Stimulated activated CD4-positive, alpha-beta T cell treated with anti-CD3 and anti-CD28 coated beads, Interleukin-1b, Interleukin-23, amount 100 ng/mL, for 1 hour (primary cell): ENCODE data around the gene DYRK1A.

Experiments used
- DNase-seq, 2 donors: peaks; one replicate each; pipeline ENCODE4 v3.0.0-alpha.2; 2020; ENCODE audit warnings: low read depth in 2 of 2

The DYRK1A gene

DNA sequence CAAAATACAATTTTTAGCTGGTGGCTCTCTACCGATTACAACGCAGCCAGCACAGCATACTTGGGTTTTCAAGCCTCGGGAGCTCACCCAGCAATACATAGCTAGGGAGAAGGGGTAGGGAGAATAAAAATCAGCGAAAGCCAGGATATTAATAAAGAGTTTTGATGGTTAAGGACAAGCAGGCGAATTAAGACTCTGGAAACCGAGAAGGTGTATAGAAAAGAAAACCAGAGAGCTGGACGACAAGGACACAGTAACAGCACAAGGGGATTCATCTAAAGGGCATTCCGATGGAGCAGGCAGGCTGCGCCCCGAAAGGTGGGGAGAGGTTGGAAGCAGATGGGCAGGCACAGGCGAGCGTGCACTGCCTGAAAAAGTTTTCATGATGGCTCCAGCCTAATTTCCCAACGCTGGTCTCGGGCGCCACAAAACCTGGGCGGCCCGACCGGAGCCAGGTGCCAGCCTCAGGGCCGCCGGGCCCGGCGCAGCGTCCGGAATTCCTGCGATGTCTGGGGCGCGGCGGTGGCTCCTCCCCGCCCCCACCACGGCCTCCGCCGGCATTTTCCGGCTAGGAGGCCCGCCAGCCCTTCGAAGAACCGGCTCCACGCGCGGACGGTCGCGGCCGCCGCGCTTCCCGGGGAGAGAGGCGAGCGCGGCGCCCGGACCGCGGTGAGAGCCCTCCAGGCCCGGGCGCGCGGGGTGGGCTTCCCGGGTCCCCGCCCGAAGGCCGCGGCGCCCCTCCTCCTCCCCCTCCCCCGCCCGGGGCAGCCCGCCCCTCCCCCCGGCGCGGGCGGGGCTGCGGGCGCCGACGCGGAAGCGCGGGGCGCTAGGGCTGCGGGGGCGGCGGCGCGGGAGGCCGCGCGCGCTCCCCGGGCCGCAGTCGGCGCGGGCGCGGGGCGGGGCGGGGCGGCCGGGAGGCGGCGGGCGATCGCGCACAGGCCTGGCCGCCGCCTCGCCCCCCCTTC is 774 bp upstream of the DYRK1A start:
- peak in 1 of 2 donors; percentile 28 for DNase-seq

DNA sequence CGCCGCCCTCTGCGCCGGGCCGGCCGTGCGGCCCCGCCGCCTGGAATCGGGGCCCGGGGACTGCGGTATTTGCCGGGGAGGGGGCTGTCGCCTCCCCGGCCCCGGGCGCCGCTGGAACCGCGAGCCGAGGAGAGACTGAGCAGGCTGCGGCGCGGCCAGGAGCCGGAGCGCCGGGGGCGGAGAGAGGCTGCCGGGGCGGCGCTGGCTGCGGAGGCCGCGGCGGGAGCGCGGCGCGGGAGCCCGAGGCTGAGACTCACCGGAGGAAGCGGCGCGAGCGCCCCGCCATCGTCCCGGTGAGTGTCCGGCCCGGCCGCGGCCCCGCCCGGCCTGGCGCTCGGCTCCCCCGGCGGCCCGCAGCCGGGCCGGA is 746 bp downstream of the DYRK1A start:
- DNase-seq: peak in 1 of 2 donors; percentile 12

DNA sequence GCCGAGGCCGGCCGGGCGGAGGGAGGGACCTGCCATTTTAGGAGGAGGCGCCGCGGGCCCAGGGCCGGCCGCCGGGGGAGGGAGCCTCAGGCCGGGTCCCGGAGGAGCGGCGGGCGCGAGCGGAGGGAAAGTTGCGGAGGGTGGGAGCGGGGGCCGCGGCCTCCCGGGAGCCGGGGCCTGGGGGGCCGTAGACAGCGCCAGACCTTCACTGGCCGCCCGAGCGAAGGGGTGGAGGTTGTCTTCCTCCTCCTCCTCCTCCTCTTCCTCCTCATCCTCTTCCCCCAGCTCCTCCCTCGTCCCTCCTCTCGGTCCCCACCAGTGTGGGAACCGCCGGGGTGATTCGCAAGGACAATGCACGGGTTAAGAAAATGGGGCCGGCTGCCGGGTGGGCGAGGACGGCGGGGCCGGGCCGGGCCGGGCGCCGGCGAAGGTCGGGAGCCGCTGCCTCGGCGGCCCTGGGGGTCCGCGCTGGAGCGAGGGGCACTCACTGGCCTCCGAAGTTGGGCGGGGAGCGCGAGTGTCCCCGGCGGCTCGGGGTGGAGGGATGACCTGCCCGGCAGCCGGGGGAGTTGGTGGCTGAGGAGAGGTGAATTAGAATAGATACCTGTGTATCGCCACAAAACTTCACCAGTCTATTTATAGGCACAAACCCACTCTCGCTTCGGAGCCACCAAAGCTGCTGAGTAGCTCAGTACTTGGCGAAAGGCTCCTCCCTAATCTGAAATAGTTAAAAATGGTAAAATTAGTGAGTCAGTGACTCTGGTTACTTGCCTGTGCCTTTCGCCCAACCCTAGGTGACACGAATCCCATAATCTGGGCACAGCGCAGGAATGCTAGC is 1.3 kb downstream of the DYRK1A start:
- peak in 1 of 2 donors; percentile 9 for DNase-seq

DNA sequence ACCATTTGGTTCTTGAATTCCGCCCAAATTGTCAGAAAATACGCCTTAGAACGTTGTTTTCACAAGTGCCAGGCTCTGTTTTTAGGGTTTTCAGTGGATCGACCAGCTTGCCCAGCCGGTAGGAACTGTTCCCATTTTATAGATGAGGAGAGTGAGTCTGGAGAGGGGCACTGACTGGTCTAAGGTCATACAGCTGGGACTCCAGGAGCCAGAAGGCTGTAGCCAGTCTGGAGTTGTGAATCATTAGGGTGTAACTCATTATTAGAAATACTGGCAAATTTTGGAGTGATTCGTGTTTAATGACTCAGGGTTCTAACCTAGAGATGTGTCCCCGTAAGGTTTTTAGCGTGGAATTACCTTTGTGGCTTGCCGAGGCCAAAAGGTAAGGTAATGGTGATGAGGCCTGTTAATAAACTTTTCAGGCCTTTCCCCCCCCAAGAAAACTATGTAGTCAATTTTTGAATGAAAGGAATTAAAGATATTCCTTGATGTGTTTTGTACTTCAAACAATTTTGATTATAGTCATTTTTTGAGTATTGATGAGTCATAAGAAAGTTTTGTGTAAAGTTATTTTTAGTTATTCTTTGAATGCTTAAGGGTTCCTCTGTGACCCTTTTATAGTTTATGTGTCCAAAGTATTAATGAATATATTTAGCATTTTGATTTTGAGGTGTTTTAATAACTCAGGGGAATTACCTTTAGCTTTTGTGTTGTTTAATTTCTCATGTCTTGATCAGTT is 2.1 kb downstream of the DYRK1A start:
- DNase-seq: no peak

DNA sequence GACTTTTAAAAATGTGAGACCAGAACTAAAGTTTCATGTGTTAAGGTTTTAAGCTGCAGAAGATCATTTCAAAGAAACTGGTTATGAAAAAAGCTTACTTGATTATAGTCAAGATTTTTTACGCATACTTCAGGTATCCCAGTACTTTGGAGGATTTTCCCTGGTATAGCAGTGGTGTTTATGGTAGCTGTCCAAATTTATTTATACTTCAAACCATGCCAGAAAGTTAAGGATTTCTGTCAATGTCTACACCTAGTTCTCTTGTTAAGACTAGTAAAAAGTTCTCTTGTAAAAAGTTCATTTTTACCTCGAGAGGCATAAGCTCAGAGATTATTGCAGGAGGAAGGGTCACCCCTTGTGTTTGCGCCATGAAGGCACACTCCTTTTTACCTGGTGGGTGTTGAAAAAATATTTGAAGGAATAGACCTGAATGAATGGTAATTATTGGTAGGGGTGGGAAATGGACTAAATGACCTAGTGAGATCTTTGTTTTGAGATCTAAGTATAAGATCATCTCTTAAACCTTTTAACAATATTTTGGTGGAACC is 2.8 kb downstream of the DYRK1A start:
- no peak for DNase-seq

DNA sequence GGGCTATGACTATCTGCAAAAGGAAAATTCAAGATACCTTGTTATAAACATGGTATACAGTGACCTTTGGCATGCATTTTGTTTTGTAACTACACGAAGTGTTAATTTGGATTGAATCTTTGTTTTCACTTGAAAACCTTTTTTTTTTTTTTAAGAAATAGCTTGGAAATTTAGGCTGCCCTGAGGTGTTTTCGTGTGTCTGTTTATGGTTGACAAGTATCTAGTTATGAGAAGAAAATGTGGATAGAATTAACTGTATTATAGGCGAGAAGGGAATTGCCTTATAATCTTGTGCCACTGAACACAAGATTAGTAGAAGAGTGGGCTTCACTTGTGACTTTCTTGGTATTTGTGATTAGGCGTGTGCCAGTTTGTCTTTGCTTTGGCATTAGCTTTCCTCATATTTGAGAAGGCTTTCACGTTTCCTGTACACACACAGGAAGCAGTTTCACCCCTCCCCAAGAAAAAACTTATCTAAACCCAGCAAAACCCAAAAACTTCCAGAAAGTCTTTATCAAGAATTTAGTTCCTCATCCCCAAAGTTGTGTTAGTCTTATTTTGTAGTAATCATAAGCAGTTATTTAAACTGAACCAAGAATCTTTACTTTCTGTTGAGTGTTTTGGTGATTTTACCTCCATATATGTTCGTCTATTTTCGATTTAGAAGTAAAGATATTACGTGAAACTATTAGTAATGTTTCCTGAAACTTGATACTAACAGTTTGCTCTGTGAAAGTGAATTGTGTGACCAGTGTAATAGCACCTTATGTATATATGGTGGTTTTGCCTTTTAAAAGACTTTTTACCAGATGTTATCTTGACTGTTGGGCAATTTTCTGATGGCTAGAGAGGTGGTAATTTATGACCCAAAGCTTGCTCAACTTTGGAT is 3.8 kb downstream of the DYRK1A start:
- DNase-seq: no peak

DNA sequence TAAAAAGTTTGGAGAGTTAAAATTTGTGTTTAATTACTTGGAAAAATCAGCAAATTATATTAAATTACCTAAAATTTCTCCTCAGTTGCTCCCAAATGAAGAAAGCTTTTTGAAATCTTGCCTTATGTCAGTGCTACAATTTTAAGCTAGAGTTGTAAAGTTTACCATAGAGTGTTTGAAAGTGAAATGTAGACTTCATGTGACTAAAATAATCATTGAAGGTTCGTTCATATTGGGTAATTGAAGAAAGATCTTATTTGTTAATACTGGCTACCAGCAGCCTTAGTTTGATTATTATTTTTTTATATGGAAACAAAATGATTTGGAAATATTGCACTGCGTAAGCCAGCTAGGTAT is 4.4 kb downstream of the DYRK1A start:
- no peak for DNase-seq

DNA sequence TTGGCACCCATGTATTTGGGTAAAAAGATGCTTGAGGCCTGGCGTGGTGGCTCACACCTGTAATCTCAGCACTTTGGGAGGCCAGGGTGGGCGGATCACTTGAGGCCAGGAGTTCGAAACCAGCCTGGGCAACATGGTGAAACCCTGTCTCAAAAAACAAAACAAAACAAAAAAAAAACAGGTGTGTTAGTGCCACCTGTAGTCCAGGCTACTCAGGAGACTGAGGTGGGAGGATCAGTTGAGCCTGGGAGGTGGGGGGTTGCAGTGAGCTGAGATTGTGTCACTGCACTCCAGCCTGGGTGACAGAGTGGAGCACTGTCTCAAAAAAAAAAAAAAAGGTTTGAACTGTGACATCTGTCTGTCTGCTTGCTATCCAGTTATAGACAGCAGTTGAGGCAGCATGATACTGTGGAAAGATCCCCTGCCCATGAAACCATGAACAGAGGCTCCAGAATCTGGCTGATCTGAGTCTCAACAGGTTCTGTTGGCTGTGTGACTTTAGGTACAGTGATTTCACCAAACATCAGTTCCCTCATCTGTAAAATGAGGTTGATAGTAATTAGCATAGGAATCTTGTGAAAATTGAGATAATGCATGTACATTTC is 5.7 kb downstream of the DYRK1A start:
- no peak for DNase-seq

DNA sequence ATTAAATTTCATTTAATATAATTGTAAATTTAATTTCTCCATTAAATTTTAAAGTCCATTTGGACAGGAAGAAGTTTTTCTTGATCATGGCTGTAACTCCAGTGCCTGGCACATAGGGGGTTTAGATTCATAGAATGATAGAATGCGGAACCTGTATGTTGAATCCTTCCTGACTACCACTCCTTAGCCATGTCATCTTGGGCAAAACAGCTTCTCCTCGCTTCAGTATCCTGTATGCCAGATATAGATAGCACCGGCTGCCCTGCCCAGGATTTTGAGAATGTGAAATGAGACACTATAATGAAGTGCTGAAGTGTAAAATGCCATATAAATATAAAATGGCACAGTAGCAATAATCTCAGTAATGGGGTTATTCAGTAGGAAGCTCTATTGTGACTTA is 6.4 kb downstream of the DYRK1A start:
- DNase-seq: no peak

DNA sequence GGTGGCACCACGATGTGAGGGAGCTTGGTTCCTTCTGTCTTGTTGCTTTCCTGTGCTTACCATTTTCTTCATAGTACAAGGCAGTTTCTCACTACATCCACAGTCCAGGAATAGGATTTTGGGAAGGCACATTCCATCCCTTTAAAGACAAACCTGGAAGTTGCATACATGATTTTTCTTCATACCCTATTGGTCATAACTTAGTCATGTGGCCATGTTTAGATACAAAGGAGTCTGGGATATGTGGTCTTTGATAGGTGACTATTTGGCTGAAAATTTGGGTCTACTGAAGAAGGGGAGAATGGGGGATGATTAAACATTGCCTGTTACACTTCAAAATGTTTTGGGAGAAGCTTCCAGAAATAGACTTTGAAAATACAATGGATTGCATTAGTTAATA is 7.0 kb downstream of the DYRK1A start:
- DNase-seq: no peak

DNA sequence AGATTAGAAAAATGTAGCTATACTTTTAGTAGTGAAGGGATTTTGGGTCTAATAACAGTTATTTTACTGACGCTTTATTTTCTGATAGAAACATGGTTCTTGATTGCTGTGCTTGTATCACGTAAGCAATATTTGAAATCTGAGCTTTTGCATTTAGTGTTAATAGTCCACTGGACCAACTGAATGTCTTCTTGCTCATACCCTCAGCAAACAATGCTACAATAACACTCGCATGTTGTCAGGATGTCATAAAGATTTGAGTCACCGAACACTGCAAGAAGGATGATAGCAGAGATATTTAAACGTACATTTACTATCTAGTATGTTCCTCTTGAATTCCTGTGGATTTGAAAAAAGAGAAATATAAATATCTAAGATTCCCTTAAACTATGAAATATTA is 7.5 kb downstream of the DYRK1A start:
- no peak for DNase-seq

DNA sequence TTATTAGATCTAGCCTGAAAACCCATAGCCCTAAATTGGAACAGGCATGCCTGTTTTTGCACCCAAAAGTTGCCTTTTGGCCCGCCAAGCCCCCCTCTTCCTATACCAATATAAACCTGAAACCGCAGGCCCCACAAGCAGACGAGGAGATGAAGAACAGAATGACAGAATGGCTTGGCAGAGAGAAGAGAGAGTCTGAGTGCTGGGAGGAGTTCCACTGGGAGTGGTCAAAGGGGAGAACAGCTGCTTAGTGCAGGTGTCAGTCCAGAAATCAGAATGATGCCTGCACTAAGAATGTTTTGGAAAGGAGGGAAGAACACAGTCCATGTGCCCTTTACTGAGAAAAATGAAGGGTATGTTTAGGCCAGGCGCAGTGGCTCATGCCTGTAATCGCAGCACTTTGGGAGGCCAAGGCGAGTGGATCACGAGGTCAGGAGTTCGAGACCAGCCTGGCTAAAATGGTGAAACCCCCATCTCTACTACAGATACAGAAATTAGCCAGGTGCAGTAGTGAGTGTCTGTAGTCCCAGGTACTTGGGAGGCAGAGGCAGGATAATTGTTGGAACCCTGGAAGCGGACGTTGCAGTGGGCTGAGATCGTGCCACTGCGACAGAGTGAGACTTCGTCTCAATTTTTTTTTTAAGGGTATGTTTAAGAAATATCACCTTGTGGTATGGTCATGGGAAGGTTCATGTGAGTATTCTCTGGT is 9.4 kb downstream of the DYRK1A start:
- DNase-seq: no peak

DNA sequence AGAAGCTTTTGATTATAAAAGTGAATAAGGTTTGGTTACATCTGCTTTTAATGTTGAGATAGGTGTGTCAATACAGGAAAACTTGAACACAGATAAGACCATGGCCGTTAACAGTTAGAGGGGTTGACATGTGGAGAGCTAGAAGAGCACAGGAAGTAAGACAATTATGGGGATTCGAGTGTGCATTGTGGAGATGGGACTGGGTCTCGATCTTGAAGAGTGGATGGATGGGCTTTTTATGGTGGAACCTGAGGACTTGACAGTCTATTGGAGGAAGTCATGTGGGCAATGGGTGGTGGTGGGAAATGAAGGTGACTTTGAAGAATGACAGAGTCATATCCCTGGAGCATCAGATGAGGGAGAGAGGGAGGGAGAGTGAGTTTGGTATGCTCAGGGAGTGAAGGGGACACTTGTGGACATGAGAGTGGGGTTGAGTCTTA is 12.1 kb downstream of the DYRK1A start:
- DNase-seq: no peak

DNA sequence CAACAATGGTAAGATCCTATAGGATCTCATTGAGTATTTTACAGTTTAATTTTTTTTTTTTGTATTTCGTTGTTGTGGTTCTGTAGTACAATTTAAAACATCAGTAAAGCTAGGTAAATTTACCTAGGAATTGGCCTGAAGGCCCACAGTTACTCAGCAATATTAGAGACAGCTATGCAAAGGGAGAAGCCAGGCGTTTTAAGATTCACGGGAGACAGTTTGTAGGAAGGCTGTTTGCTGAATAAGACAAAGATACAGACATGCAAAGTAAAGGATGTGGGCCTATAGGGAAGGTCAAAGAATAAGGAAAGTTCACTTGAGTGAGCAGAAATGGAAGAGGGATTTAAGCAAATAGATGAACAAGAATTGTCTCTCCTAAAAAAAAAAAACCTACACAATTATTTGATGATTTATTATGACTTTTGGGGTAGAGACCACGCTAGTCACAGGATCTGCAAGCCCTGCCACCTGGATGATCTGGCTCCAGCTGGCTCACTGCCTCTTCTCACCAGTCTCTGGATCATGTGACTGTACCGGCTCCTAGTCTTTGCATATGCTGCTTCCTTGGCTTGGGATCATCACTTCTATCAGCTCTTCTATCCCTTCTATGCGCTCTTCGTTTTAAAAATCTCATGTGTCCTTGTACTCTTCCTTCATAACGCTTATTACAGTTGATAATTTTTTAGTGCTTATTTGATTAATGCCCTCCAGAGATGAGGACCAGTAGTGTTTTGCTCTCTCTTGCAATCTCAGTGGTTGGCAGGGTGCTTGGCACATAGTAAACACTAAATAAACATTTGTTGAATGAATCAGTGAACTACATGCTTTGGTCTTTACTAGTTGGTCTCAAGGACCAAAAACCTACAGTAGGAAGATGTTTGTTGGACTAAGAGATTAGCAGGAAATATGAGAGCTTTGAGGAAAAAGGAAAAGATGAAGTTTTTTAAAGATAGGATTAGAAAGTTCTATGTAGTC is 14.1 kb downstream of the DYRK1A start:
- DNase-seq: no peak

DNA sequence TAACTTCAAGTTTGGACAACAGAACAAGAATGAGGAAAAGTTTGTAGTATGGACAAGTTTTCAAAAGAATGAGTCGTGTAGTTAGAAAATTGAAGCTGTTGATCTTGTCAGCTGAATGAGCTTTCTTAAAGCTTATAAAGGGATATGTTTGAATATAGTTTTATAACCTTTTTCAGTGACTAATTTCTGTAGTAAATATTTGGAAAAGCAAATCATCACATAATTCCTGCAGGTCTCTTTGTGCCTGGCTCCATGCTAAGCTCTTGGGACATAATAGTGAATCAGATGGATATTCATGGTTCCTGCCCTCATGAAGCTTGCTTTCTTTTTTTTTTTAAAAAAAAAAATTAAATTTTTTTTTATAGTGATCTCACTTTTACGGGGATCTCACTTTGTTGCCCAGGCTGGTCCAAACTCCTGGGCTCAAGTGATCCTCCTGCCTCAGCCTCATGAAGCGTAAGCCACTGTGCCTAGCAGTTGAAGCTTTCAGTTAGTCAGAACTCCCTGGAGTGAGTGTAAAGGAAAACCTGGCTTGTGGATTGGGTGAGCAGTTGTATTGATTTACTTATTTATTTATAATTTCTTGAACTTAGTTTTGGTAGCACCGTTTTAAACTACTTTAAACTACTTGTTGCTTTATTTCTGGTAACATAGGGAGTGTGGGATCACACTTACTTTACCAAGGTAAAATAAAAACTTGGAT is 15.5 kb downstream of the DYRK1A start:
- DNase-seq: no peak

DNA sequence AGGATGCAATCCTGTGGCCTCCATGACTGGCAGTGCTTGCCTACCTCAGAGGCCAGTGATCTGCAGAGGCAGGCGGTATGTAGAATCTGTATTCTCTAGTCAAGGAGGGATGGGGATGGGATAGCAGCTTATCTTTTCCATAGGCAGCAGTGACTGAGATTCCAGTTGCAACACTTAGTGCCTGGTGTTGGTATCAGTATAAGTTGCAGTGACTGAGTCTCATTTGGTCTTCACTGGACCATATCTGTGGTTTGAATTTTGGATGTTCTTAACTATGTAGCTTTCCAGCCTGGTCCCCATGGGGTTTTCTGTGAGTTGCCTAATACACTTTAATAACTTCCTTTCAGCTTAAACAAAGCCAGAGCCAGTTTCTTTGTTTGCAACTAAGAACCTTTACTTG is 16.5 kb downstream of the DYRK1A start:
- DNase-seq: no peak

DNA sequence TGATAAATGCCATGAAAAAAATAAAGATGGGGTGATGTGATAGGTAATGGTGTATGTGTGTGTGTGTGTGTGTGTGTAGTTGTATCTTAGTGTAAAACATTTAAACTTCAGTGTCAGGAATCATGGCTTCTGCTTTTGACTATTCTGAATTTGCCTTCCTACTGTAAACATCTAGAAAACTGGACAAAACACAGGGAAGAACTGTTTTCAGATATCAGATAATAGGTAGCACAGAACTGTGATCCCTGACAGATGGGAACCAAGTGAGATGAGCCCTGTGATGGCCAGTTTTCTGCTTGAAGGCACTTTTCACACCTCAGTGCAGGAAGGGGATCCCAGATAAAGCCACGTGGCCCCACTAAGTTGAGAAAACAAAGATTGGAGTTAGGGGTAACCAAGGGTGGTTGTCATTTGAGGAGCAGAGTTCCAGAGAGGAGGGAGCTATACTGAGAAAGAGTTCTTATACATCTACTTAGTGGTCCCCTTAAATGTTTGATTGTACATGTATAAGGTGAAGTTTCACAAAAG is 17.3 kb downstream of the DYRK1A start:
- no peak for DNase-seq

DNA sequence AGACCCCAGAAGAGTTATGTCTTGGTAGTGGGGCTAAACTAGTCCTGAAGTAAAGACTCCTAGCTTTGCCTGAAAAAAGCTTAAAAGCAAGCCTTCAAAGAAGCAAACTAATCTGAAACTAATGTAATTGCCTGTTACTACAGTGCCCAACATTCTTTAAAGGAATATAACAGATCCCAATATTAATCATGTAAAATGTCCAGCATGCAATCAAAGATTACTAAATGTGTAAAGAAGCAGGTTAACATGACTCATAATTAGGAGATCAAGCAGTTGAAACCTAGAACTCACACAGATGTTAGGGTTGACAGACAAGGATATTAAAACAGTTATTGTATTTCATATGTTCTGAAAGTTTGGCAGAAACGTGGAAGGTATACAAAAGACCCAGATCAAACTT is 17.8 kb downstream of the DYRK1A start:
- DNase-seq: no peak
